Astrocyte (in vitro differentiated cells and primary cell): Measurements from ENCODE around the gene SLC35F4.

Experiments used
- EZH2 ChIP-seq: IDR thresholded peaks from 2 replicates; pipeline ENCODE4 v1.6.1; 2012; ENCODE audit warnings: mild to moderate bottlenecking, low read length, inconsistent platforms; ENCODE audit not compliant: insufficient read depth
- TF ChIP-seq, protein P1 (sequence below): IDR thresholded peaks from 2 replicates; pipeline ENCODE4 v1.5.1; 2011; ENCODE audit warnings: low read depth, mild to moderate bottlenecking, inconsistent platforms, low read length, moderate library complexity; ENCODE audit not compliant: insufficient read depth

- TF ChIP-seq, protein P1, sequence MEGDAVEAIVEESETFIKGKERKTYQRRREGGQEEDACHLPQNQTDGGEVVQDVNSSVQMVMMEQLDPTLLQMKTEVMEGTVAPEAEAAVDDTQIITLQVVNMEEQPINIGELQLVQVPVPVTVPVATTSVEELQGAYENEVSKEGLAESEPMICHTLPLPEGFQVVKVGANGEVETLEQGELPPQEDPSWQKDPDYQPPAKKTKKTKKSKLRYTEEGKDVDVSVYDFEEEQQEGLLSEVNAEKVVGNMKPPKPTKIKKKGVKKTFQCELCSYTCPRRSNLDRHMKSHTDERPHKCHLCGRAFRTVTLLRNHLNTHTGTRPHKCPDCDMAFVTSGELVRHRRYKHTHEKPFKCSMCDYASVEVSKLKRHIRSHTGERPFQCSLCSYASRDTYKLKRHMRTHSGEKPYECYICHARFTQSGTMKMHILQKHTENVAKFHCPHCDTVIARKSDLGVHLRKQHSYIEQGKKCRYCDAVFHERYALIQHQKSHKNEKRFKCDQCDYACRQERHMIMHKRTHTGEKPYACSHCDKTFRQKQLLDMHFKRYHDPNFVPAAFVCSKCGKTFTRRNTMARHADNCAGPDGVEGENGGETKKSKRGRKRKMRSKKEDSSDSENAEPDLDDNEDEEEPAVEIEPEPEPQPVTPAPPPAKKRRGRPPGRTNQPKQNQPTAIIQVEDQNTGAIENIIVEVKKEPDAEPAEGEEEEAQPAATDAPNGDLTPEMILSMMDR: no peak
- TF ChIP-seq EZH2: no peak
These were observed 255.3 kb downstream of the SLC35F4 start for GRCh38 chr14:57610631-57611030.
